ENCODE measurements around the gene OSBPL5.

DNA sequence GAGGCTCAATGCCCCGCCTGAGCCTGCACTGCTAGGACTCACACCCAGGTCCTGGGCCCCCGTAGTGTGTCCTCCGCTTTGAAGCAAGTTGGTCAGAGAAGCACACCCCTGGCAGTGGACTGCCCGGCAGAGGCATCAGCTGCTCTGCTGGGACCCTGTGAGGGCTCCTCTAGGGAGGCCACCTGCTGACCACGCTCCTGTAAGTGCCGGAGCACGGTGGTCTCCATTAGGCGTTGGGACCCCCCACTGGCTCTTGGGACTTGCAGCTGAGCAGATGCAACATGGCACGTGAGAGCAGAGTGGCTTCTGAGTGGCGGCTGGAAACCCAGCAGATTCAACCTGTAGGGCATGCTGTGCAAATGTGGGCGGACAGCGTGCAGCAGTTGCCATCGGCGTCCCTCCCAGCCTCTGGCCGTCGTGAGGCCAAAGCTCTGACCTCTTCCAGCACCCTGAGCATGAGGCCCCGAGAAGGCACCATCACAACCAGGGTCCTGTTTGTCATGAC is 36.6 kb upstream of the OSBPL5 start:
- TF ChIP-seq CTCF (IDR thresholded peaks at IDR 0.05) (no peak), POLR2A (IDR thresholded peaks at IDR 0.05) (no peak), POLR2AphosphoS5 (IDR thresholded peaks at IDR 0.05) (no peak), EP300 (IDR thresholded peaks at IDR 0.05) (no peak)
